Upper lobe of left lung (tissue), 4 donors: ENCODE results near the gene S100A6.

Experiments
- CTCF ChIP-seq, 6 experiments: fragments of 450-650 bp in 4 of 6; fragments of 200-600 bp in 2 of 6; sonication (generic) in 2 of 6; IDR thresholded peaks; one replicate each; pipeline ENCODE4 v1.5.1; 2016 to 2019; ENCODE audit warnings: antibody characterized with exemption in 6 of 6
- EP300 ChIP-seq, 4 donors: sonication (generic); formaldehyde crosslinking; IDR thresholded peaks; one replicate each; pipeline ENCODE4 v1.5.1; 2017; ENCODE audit warnings: antibody characterized with exemption in 4 of 4, control low read depth in 2 of 4

GRCh38 chr1:153583976-153584375 is 48.2 kb upstream of the S100A6 start:
- TF ChIP-seq CTCF (IDR thresholded peaks at IDR 0.05), result no peak
- TF ChIP-seq EP300 (IDR thresholded peaks at IDR 0.05), result no peak
